Vagina (tissue), 2 donors: ENCODE results near the gene LDAH. TPM values are rescaled to one million over a fixed set of nuclear protein-coding genes. Genes with fewer than 3 reads are reported as not detected.

Experiments used
- DNase-seq, 2 donors: peaks; one replicate each; pipeline ENCODE4 v3.0.0-alpha.2; 2017; ENCODE audit errors: extremely low spot score in 2 of 2
- H3K27ac ChIP-seq: fragments of 200-600 bp; sonication (generic); one replicate; pipeline ENCODE4 v1.5.1; 2019
- H3K27me3 ChIP-seq: fragments of 200-600 bp; sonication (generic); one replicate; pipeline ENCODE4 v1.5.1; 2019
- H3K36me3 ChIP-seq, 2 donors: fragments of 200-600 bp; sonication (generic); one replicate each; pipeline ENCODE4 v1.5.1; 2017 to 2019
- H3K4me1 ChIP-seq: fragments of 200-600 bp; sonication (generic); one replicate; pipeline ENCODE4 v1.5.1; 2019
- H3K4me3 ChIP-seq, 2 donors: fragments of 200-600 bp; sonication (generic); 1 replicate in 1 of 2; 2 replicates in 1 of 2; pipeline ENCODE4 v1.5.1; 2016 to 2019
- H3K9me3 ChIP-seq: fragments of 200-600 bp; sonication (generic); one replicate; pipeline ENCODE4 v1.5.1; 2019
- CTCF ChIP-seq, 3 experiments: fragments of 450-650 bp in 2 of 3; fragments of 200-600 bp in 1 of 3; sonication (generic) in 1 of 3; IDR thresholded peaks; one replicate each; pipeline ENCODE4 v1.5.1; 2017 to 2019; ENCODE audit warnings: antibody characterized with exemption in 3 of 3, mild to moderate bottlenecking in 2 of 3, moderate library complexity in 2 of 3
- POLR2A ChIP-seq, 2 donors: fragments of 450-650 bp; IDR thresholded peaks; one replicate each; pipeline ENCODE4 v1.6.1; 2017; ENCODE audit warnings: antibody characterized with exemption in 2 of 2, mild to moderate bottlenecking in 2 of 2, moderate library complexity in 2 of 2
- POLR2AphosphoS5 ChIP-seq, 2 donors: sonication (generic); formaldehyde crosslinking; IDR thresholded peaks; one replicate each; pipeline ENCODE4 v1.9.0; 2017; ENCODE audit warnings: antibody characterized with exemption in 2 of 2, mild to moderate bottlenecking in 2 of 2, low read depth in 1 of 2; ENCODE audit not compliant: insufficient read depth in 1 of 2
- intact Hi-C: fragments of 100-400 bp; cut with DNase I; formaldehyde crosslinking; loops from one replicate; pipeline ENCODE4 v1.15.1; 2023
- total RNA-seq: library from RNA; depleted of rRNA; stranded (reverse); fragments of >200 nt; gene quantifications from one replicate; pipeline ENCODE4 v1.2.3, GENCODE V29; 2016

Gene LDAH
- total RNA-seq, 1 donor from 2014 or later = 9.1 TPM

- H3K27ac ChIP-seq = peak overlapping the region; percentile 87
- H3K9me3 ChIP-seq = no peaks in the 10 kb centered on the region
- no peak for TF ChIP-seq POLR2A (IDR thresholded peaks at IDR 0.05)
- no peak for TF ChIP-seq CTCF (IDR thresholded peaks at IDR 0.05)
- TF ChIP-seq POLR2AphosphoS5 (IDR thresholded peaks at IDR 0.05; ENCODE audit: insufficient read depth in 1 of 2, low read depth in 1 of 2) = no peak
- no peak for DNase-seq
- H3K27me3 ChIP-seq = no peaks in the 10 kb centered on the region
- H3K4me1 ChIP-seq = peaks cover 45% of the 10 kb centered on the region
- H3K4me3 ChIP-seq = peak overlapping the region; percentile 57 to 60
- no peaks in the 10 kb centered on the region for H3K36me3 ChIP-seq
- intact Hi-C loops = loop anchor here (10.0 kb wide), 1 partner anchor 448 kb away; no protein-coding TSS in a partner anchor
These were observed 155.8 kb downstream of the LDAH start for GRCh38 chr2:20667151-20667530.

GRCh38 chr2:20666304-20667150, 156.4 kb downstream of the LDAH start, which contains the start of gene GDF7:
Gene GDF7, plus strand, starts transcription at chr2:20667144. Its CDS starts 96 bp downstream, at chr2:20667240.
- Histone ChIP-seq H3K27ac (peak within 1 kb of the TSS; percentile 87), H3K27me3 (no peaks in the 10 kb centered on the region), H3K36me3 (no peaks in the 10 kb centered on the region), H3K4me3 (peak within 1 kb of the TSS; percentile 57 to 60), H3K9me3 (no peaks in the 10 kb centered on the region), H3K4me1 (peaks cover 49% of the 10 kb centered on the region)
- no peak for DNase-seq
- TF ChIP-seq POLR2AphosphoS5 (IDR thresholded peaks at IDR 0.05; ENCODE audit: insufficient read depth in 1 of 2, low read depth in 1 of 2) (peak in 1 of 2 donors; percentile 54), CTCF (IDR thresholded peaks at IDR 0.05) (peak in 2 of 3 experiments; percentile 8 to 53), POLR2A (IDR thresholded peaks at IDR 0.05) (no peak)
- intact Hi-C loops = loop anchor here (10.0 kb wide), 1 partner anchor 448 kb away; no protein-coding TSS in a partner anchor

- Histone ChIP-seq H3K9me3 (no peaks in the 10 kb centered on the region), H3K4me1 (peaks cover 45% of the 10 kb centered on the region), H3K27me3 (no peaks in the 10 kb centered on the region), H3K27ac (peak overlapping the region; percentile 83), H3K4me3 (peak overlapping the region; percentile 57 to 60), H3K36me3 (no peaks in the 10 kb centered on the region)
- DNase-seq = no peak
- no peak for TF ChIP-seq CTCF (IDR thresholded peaks at IDR 0.05)
- TF ChIP-seq POLR2A (IDR thresholded peaks at IDR 0.05) = no peak
- no peak for TF ChIP-seq POLR2AphosphoS5 (IDR thresholded peaks at IDR 0.05; ENCODE audit: insufficient read depth in 1 of 2, low read depth in 1 of 2)
- intact Hi-C loops = loop anchor here (10.0 kb wide), 1 partner anchor 449 kb away; no protein-coding TSS in a partner anchor
These were observed 156.9 kb downstream of the LDAH start for GRCh38 chr2:20666005-20666303.

GRCh38 chr2:20665243-20666004, 157.5 kb downstream of the LDAH start:
- H3K27me3 ChIP-seq = no peaks in the 10 kb centered on the region
- H3K36me3 ChIP-seq = no peaks in the 10 kb centered on the region
- peak overlapping the region; percentile 83 for H3K27ac ChIP-seq
- peak overlapping the region; percentile 57 to 60 for H3K4me3 ChIP-seq
- intact Hi-C loops = loop anchor here (10.0 kb wide), 1 partner anchor 449 kb away; no protein-coding TSS in a partner anchor
- H3K4me1 ChIP-seq = peaks cover 45% of the 10 kb centered on the region
- TF ChIP-seq CTCF (IDR thresholded peaks at IDR 0.05) (no peak), POLR2A (IDR thresholded peaks at IDR 0.05) (no peak), POLR2AphosphoS5 (IDR thresholded peaks at IDR 0.05; ENCODE audit: insufficient read depth in 1 of 2, low read depth in 1 of 2) (no peak)
- no peaks in the 10 kb centered on the region for H3K9me3 ChIP-seq
- DNase-seq = no peak
